ENCODE data around the gene MRPS14.

DNA sequence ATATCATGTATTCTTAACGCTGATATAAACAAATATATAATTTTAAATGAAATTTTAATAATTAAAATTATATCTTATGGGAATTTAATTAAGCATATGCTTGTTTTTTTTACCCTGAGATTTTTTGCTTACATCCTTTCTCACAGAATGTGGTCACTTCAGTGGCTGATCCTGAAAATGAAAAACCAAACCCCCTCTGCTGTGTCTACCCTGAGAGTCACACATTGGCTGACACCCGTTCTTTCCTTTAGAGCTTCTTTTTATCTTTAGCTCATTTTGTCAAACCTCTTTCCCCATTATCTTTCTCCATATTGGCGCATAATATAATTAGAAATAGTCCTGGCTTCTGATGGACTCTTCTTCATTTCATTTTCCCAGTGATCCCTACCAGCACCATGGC, 34.2 kb downstream of the MRPS14 start:
- TF ChIP-seq FOXM1 (IDR thresholded peaks at IDR 0.05; ENCODE audit: borderline replicate concordance) (no peak), ZNF384 (IDR thresholded peaks at IDR 0.05) (no peak), TARDBP (IDR thresholded peaks at IDR 0.05) (no peak), ARNT (IDR thresholded peaks at IDR 0.05) (no peak)

All from HEK293T (cell line).